ENCODE data around the gene PDLIM1. TPM values are rescaled to one million over a fixed set of nuclear protein-coding genes. Genes with fewer than 3 reads are reported as not detected.

The PDLIM1 gene
- total and polyA plus RNA-seq, 2 of the 8 experiments (the other 6 are each of a cell fraction or from before 2014, with no cell fraction given), result 169 to 245 TPM

GRCh38 chr10:95290461-95291364, at the start of gene PDLIM1 (continued):
- TF ChIP-seq BCL11A (IDR thresholded peaks at IDR 0.05; ENCODE audit: low read depth in 2 of 2, low read length in 2 of 2), result no peak
- TF ChIP-seq KDM4A (IDR thresholded peaks at IDR 0.05; ENCODE audit: low read depth, low read length, severe bottlenecking), result peak; percentile 96
- TF ChIP-seq TAF7 (optimal IDR thresholded peaks at IDR 0.05; ENCODE audit: borderline replicate concordance, low read depth, low read length), result peak; percentile 34
- no peak for TF ChIP-seq EP300 (IDR thresholded peaks at IDR 0.05; ENCODE audit: borderline replicate concordance in 1 of 2, low read depth in 2 of 2, low read length in 2 of 2)
- no peak for TF ChIP-seq SP1 (IDR thresholded peaks at IDR 0.05; ENCODE audit: low read depth, low read length)
- TF ChIP-seq MAX (IDR thresholded peaks at IDR 0.05), result peak; percentile 97
- peak; percentile 65 for TF ChIP-seq TAF1 (IDR thresholded peaks at IDR 0.05; ENCODE audit: low read depth, low read length)
- TF ChIP-seq EGR1 (IDR thresholded peaks at IDR 0.05; ENCODE audit: borderline replicate concordance, low read depth, low read length), result no peak; the same call in 1 of the 2 replicates
- TF ChIP-seq BACH1 (IDR thresholded peaks at IDR 0.05; ENCODE audit: low read length), result peak; percentile 10
- peak; percentile 98 for TF ChIP-seq E2F6 (IDR thresholded peaks at IDR 0.05)
- peak; percentile 75 for TF ChIP-seq ASH2L (IDR thresholded peaks at IDR 0.05; ENCODE audit: low read length)
- TF ChIP-seq NANOG (IDR thresholded peaks at IDR 0.05; ENCODE audit: insufficient read depth, low read depth, low read length, poor library complexity, severe bottlenecking), result no peak

Measured in H1 (cell line).